Spleen (tissue), 7 donors: ENCODE results near the gene STXBP4.

ENCODE experiments used
- POLR2A ChIP-seq, 3 donors: fragments of 450-650 bp; IDR thresholded peaks; one replicate each; pipeline ENCODE4 v1.5.1; 2017; ENCODE audit warnings: antibody characterized with exemption in 3 of 3, mild to moderate bottlenecking in 1 of 3
- POLR2AphosphoS5 ChIP-seq, 3 donors: sonication (generic); formaldehyde crosslinking; IDR thresholded peaks; one replicate each; pipeline ENCODE4 v1.5.1; 2017; ENCODE audit warnings: antibody characterized with exemption in 3 of 3
- TF ChIP-seq, protein P1 (sequence below), 11 experiments: fragments of 200-600 bp in 7 of 11; fragments of 450-650 bp in 4 of 11; sonication (generic) in 4 of 11; IDR thresholded peaks in 8 of 11; conservative IDR thresholded peaks in 3 of 11; 1 replicate in 7 of 11; 2 replicates in 4 of 11; pipeline versions ENCODE4 v1.4.0 to v1.8.0; 2016 to 2021; ENCODE audit warnings: antibody characterized with exemption in 11 of 11, inconsistent platforms in 4 of 11, mild to moderate bottlenecking in 1 of 11
- donor health status: DM: no; HTN: no; CAD: no; lungs with moderate emphysema.
- donor health status: DM: no; HTN: no; CAD: no.
- donor health status: DM: no; HTN: no; CAD: no.

DNA sequence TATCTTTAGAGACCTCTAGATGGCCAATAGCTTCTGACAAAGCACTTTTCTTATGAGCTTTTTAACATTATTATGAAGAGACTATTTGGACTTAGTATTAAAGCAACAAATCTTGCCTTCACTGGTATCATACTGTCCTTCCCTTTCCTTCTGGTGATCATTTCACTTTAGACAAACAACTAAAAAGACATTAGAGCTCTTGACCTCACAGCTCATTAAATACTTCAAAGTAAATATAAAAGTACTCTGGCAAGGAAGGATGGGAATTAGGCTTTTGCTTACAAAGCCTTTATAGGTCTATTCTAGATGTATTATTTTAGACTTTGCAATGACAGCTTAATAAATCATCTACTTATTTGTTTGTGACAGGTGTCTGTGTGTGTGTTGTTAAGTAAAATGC, 11.1 kb downstream of the STXBP4 start:
- TF ChIP-seq, protein P1, sequence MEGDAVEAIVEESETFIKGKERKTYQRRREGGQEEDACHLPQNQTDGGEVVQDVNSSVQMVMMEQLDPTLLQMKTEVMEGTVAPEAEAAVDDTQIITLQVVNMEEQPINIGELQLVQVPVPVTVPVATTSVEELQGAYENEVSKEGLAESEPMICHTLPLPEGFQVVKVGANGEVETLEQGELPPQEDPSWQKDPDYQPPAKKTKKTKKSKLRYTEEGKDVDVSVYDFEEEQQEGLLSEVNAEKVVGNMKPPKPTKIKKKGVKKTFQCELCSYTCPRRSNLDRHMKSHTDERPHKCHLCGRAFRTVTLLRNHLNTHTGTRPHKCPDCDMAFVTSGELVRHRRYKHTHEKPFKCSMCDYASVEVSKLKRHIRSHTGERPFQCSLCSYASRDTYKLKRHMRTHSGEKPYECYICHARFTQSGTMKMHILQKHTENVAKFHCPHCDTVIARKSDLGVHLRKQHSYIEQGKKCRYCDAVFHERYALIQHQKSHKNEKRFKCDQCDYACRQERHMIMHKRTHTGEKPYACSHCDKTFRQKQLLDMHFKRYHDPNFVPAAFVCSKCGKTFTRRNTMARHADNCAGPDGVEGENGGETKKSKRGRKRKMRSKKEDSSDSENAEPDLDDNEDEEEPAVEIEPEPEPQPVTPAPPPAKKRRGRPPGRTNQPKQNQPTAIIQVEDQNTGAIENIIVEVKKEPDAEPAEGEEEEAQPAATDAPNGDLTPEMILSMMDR (IDR thresholded peaks at IDR 0.05 in 8 of 11, conservative IDR thresholded peaks at IDR 0.05 in 3 of 11) = no peak
- no peak for TF ChIP-seq POLR2A (IDR thresholded peaks at IDR 0.05)
- no peak for TF ChIP-seq POLR2AphosphoS5 (IDR thresholded peaks at IDR 0.05)
